Breast epithelium (tissue), 4 donors: ENCODE results near the gene COL26A1. TPM values are rescaled to one million over a fixed set of nuclear protein-coding genes. Genes with fewer than 3 reads are reported as not detected.

Experiments used
- DNase-seq, 2 donors: peaks; one replicate each; pipeline ENCODE4 v3.0.0-alpha.2; 2019; ENCODE audit warnings: low spot score in 2 of 2
- H3K27ac ChIP-seq, 2 donors: fragments of 200-600 bp; sonication (generic) in 1 of 2; one replicate each; pipeline ENCODE4 v1.5.1; 2016 to 2019; ENCODE audit warnings: mild to moderate bottlenecking in 1 of 2
- H3K27me3 ChIP-seq, 2 donors: fragments of 200-600 bp; sonication (generic) in 1 of 2; one replicate each; pipeline versions ENCODE4 v1.5.1 to v1.6.0; 2017 to 2019; ENCODE audit warnings: control low read depth in 1 of 2, mild to moderate bottlenecking in 1 of 2
- H3K36me3 ChIP-seq: fragments of 200-600 bp; one replicate; pipeline ENCODE4 v1.5.1; 2019
- H3K4me1 ChIP-seq, 2 donors: fragments of 200-600 bp; sonication (generic); one replicate each; pipeline ENCODE4 v1.5.1; 2016 to 2019; ENCODE audit warnings: control low read depth in 1 of 2
- H3K4me3 ChIP-seq, 3 donors: fragments of 200-600 bp; sonication (generic); 1 replicate in 2 of 3; 2 replicates in 1 of 3; pipeline ENCODE4 v1.5.1; 2016 to 2019; ENCODE audit warnings: mild to moderate bottlenecking in 3 of 3, moderate library complexity in 2 of 3
- H3K9me3 ChIP-seq, 2 donors: fragments of 200-600 bp; sonication (generic) in 1 of 2; one replicate each; pipeline ENCODE4 v1.5.1; 2016 to 2019; ENCODE audit warnings: control low read depth in 1 of 2
- POLR2A ChIP-seq: fragments of 450-650 bp; IDR thresholded peaks from one replicate; pipeline ENCODE4 v1.6.1; 2016; ENCODE audit warnings: antibody characterized with exemption, mild to moderate bottlenecking, moderate library complexity
- POLR2AphosphoS5 ChIP-seq, 3 donors: sonication (generic); formaldehyde crosslinking; IDR thresholded peaks; one replicate each; pipeline ENCODE4 v1.6.1; 2017; ENCODE audit warnings: antibody characterized with exemption in 3 of 3
- intact Hi-C: fragments of 100-400 bp; cut with DNase I; formaldehyde crosslinking; loops from one replicate; pipeline ENCODE4 v1.15.1; 2023; ENCODE audit warnings: low total_unique reads
- total RNA-seq, 3 donors: library from RNA; depleted of rRNA; stranded (reverse); fragments of >200 nt; gene quantifications; one replicate each; pipeline ENCODE4 v1.1.0, GENCODE V29; 2016
- TF ChIP-seq, protein P1 (sequence below), 3 donors: fragments of 450-650 bp; IDR thresholded peaks; one replicate each; pipeline ENCODE4 v1.5.1; 2016 to 2017; ENCODE audit warnings: antibody characterized with exemption in 3 of 3, mild to moderate bottlenecking in 3 of 3, moderate library complexity in 3 of 3

COL26A1 gene
- total RNA-seq, 3 donors from 2014 or later = not detected

DNA sequence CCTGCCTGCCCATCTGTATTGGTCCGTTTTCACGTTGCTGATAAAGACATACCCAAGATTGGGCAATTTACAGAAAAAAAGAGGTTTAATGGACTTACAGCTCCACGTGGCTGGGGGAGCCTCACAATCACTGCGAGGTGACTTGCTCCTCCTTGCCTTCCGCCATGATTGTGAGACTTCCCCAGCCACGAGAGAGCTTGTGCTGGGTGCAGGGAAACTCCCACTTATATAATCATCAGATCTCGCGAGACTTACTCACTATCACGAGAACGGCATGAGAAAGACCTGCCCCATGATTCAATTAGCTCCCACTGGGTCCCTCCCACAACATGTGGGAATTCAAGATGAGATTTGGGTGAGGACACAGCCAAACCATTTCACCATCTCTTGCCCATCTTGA lies 154.6 kb downstream of the COL26A1 start:
- no peak overlapping the region for H3K27ac ChIP-seq
- H3K4me3 ChIP-seq = no peak overlapping the region
- no peaks in the 10 kb centered on the region for H3K4me1 ChIP-seq
- no peaks in the 10 kb centered on the region for H3K36me3 ChIP-seq
- no peaks in the 10 kb centered on the region for H3K27me3 ChIP-seq
- no peak for DNase-seq
- TF ChIP-seq POLR2AphosphoS5 (IDR thresholded peaks at IDR 0.05) = no peak
- TF ChIP-seq POLR2A = no peak
- TF ChIP-seq, protein P1, sequence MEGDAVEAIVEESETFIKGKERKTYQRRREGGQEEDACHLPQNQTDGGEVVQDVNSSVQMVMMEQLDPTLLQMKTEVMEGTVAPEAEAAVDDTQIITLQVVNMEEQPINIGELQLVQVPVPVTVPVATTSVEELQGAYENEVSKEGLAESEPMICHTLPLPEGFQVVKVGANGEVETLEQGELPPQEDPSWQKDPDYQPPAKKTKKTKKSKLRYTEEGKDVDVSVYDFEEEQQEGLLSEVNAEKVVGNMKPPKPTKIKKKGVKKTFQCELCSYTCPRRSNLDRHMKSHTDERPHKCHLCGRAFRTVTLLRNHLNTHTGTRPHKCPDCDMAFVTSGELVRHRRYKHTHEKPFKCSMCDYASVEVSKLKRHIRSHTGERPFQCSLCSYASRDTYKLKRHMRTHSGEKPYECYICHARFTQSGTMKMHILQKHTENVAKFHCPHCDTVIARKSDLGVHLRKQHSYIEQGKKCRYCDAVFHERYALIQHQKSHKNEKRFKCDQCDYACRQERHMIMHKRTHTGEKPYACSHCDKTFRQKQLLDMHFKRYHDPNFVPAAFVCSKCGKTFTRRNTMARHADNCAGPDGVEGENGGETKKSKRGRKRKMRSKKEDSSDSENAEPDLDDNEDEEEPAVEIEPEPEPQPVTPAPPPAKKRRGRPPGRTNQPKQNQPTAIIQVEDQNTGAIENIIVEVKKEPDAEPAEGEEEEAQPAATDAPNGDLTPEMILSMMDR (IDR thresholded peaks at IDR 0.05) = no peak
- no peaks in the 10 kb centered on the region for H3K9me3 ChIP-seq
- intact Hi-C loops = no loop called here

DNA sequence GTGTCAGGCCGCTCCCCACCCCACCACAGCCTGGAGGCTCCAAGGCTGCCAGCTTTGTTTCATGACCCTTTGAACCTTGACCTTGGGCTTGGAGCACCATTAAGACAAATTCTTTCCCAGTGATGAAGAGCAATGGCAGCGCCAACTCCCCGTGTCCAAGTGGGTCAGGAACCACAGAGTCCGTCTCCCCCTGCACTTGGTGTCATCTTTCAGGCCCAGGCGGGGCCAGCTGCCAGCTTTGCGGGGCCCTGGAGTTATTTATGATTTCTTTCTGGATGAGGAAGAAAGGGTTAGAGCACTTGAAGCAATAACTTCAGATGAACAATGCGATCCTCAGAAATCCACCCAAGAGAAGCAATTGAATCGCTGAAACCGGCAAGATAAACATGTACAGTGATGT lies 155.7 kb downstream of the COL26A1 start:
- Histone ChIP-seq H3K4me1 (no peaks in the 10 kb centered on the region), H3K27ac (no peak overlapping the region), H3K4me3 (no peak overlapping the region), H3K27me3 (no peaks in the 10 kb centered on the region), H3K9me3 (no peaks in the 10 kb centered on the region), H3K36me3 (no peaks in the 10 kb centered on the region)
- DNase-seq = no peak
- intact Hi-C loops = no loop called here
- TF ChIP-seq POLR2A = no peak
- TF ChIP-seq, protein P1 (IDR thresholded peaks at IDR 0.05) = no peak
- no peak for TF ChIP-seq POLR2AphosphoS5 (IDR thresholded peaks at IDR 0.05)

- no peaks in the 10 kb centered on the region for H3K4me1 ChIP-seq
- H3K9me3 ChIP-seq = peaks cover 4 to 7% of the 10 kb centered on the region in 2 donors
- H3K36me3 ChIP-seq = no peaks in the 10 kb centered on the region
- no peak overlapping the region for H3K4me3 ChIP-seq
- H3K27ac ChIP-seq = no peak overlapping the region
- no peaks in the 10 kb centered on the region for H3K27me3 ChIP-seq
- TF ChIP-seq POLR2A = no peak
- TF ChIP-seq POLR2AphosphoS5 (IDR thresholded peaks at IDR 0.05) = no peak
- TF ChIP-seq, protein P1 (IDR thresholded peaks at IDR 0.05) = no peak
- intact Hi-C loops = no loop called here
- DNase-seq = no peak
Measured at GRCh38 chr7:101519324-101520023, 156.8 kb downstream of the COL26A1 start.

DNA sequence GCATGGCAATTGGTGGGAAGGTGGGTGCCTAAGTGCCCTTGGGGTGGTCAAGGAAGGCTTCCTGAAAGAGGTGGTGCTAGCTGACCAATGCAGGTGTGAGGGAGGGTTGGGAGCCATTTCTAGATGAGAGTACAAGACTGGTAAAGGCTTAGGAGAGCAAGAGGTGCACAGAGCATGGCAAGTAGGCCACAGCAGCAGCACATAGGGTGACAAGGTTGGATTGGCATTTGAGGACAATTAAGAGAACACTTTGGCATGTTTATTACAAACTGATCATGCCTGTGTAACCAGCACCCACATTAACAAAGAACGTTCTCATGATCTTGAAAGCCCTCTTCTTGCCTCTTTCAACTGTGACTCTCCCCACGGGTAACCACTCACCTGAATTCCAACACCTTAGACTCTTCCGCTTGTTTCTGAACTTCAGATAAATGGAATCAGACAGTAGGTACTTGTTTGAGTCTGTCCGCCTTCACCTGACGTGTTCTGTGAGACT lies 158.8 kb downstream of the COL26A1 start:
- H3K36me3 ChIP-seq = no peaks in the 10 kb centered on the region
- peaks cover 10 to 11% of the 10 kb centered on the region in 2 donors for H3K9me3 ChIP-seq
- TF ChIP-seq POLR2AphosphoS5 (IDR thresholded peaks at IDR 0.05) = no peak
- no peak overlapping the region for H3K4me3 ChIP-seq
- H3K27ac ChIP-seq = no peak overlapping the region
- no peak for DNase-seq
- no peaks in the 10 kb centered on the region for H3K27me3 ChIP-seq
- no peaks in the 10 kb centered on the region for H3K4me1 ChIP-seq
- intact Hi-C loops = no loop called here

GRCh38 chr7:101522021-101522420 lies 159.3 kb downstream of the COL26A1 start:
- no peak for DNase-seq
- no peaks in the 10 kb centered on the region for H3K27me3 ChIP-seq
- H3K9me3 ChIP-seq = peaks cover 10 to 11% of the 10 kb centered on the region in 2 donors
- H3K4me1 ChIP-seq = no peaks in the 10 kb centered on the region
- TF ChIP-seq POLR2AphosphoS5 (IDR thresholded peaks at IDR 0.05) (no peak), POLR2A (no peak)
- TF ChIP-seq, protein P1 (IDR thresholded peaks at IDR 0.05) = no peak
- intact Hi-C loops = no loop called here
- H3K27ac ChIP-seq = no peak overlapping the region
- H3K4me3 ChIP-seq = no peak overlapping the region
- no peaks in the 10 kb centered on the region for H3K36me3 ChIP-seq
